GM19239 (cell line): ENCODE results near the gene INTS6L.
A peak's percentile ranks its signal among the peaks of the same experiment; 100 is the strongest.

Experiments
- DNase-seq: peaks from one replicate; pipeline ENCODE4 v3.0.0; 2011; ENCODE audit warnings: low spot score; ENCODE audit not compliant: insufficient read length
- FAIRE-seq: peaks from 2 replicates; lab custom pipeline; 2011; peaks lifted over from hg19 to GRCh38; lab: Jason Lieb, UNC

The INTS6L gene

GRCh38 chrX:135520553-135521404 is at the start of gene INTS6L:
Gene INTS6L, plus strand, starts transcription at chrX:135520660. Its CDS starts 333 bp downstream, at chrX:135520993.
- FAIRE-seq (peak; percentile 100), DNase-seq (peak; percentile 36)

- FAIRE-seq (no peak), DNase-seq (no peak)
Observed at GRCh38 chrX:135476378-135476777, 44.1 kb upstream of the INTS6L start.

GRCh38 chrX:135477576-135477975 is 42.9 kb upstream of the INTS6L start:
- DNase-seq (no peak), FAIRE-seq (no peak)

- FAIRE-seq (no peak), DNase-seq (no peak)
Observed at GRCh38 chrX:135480076-135480475, 40.4 kb upstream of the INTS6L start.

- FAIRE-seq (no peak), DNase-seq (no peak)
Observed at GRCh38 chrX:135481696-135482179, 38.7 kb upstream of the INTS6L start.

- FAIRE-seq (no peak), DNase-seq (no peak)
Observed at GRCh38 chrX:135484641-135485289, 35.7 kb upstream of the INTS6L start.

- peak; percentile 92 for FAIRE-seq
- DNase-seq = peak; percentile 19
Observed at GRCh38 chrX:135489542-135489941, 30.9 kb upstream of the INTS6L start.

GRCh38 chrX:135490979-135491514 is 29.4 kb upstream of the INTS6L start:
- peak; percentile 49 for FAIRE-seq
- no peak for DNase-seq

GRCh38 chrX:135494453-135494852 is 26.0 kb upstream of the INTS6L start:
- FAIRE-seq = peak; percentile 48
- no peak for DNase-seq

- DNase-seq = no peak
- FAIRE-seq = no peak
Observed at GRCh38 chrX:135497736-135498135, 22.7 kb upstream of the INTS6L start.

GRCh38 chrX:135498236-135498635 is 22.2 kb upstream of the INTS6L start:
- FAIRE-seq = no peak

GRCh38 chrX:135505351-135505750 is 15.1 kb upstream of the INTS6L start:
- DNase-seq = no peak
- no peak for FAIRE-seq

More at GRCh38 chrX:135498236-135498635, 22.2 kb upstream of the INTS6L start:
- no peak for DNase-seq

- FAIRE-seq (no peak), DNase-seq (no peak)
Observed at GRCh38 chrX:135509885-135510284, 10.6 kb upstream of the INTS6L start.

- DNase-seq (no peak), FAIRE-seq (peak; percentile 74)
Observed at GRCh38 chrX:135512508-135513129, 7.8 kb upstream of the INTS6L start.

- FAIRE-seq (peak; percentile 35), DNase-seq (no peak)
Observed at GRCh38 chrX:135513130-135513515, 7.3 kb upstream of the INTS6L start.

GRCh38 chrX:135516376-135516775 is 4.1 kb upstream of the INTS6L start:
- FAIRE-seq (no peak), DNase-seq (no peak)

GRCh38 chrX:135518161-135518560 is 2.3 kb upstream of the INTS6L start:
- DNase-seq = no peak
- FAIRE-seq = no peak

GRCh38 chrX:135520022-135520552 is 373 bp upstream of the INTS6L start:
- FAIRE-seq (no peak), DNase-seq (no peak)

GRCh38 chrX:135521405-135522131 is 1.1 kb downstream of the INTS6L start:
- FAIRE-seq (peak; percentile 100), DNase-seq (peak; percentile 28)

GRCh38 chrX:135522132-135522530 is 1.7 kb downstream of the INTS6L start:
- DNase-seq (no peak), FAIRE-seq (no peak)
